GM18526 (cell line): ENCODE data around the gene HOXA4.

Source experiments
- POLR2A ChIP-seq: IDR thresholded peaks from 3 replicates; pipeline ENCODE4 v1.6.1; 2011; ENCODE audit not compliant: insufficient read length; ENCODE audit errors: extremely low read depth

HOXA4 gene

DNA sequence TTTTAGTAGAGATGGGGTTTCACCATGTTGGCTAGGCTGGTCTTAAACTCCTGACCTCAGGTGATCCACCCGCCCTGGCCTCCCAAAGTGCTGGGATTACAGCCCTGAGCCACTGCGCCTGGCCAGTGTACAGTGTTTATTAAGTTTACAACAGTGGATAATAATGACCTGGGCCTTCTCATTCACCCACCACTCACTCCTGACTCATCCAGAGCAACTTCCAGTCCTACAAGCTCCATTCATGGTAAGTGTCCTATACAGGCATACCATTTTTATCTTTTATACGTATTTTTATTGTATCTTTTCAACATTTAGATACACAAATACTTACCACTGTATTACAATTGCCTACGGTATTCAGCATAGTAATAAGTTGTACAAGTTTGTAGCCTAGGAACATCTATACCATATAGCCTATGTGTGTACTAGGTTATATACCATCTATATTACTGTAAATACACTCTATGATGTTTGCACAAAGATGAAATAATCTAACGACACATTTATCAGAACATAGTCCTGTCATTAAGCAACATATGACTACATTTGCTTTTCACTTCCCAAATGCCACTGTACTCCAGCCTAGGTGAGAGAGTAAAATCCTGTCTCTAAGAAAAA lies 51.8 kb downstream of the HOXA4 start:
- no peak for TF ChIP-seq POLR2A
